Measurements from ENCODE around the gene SPTSSA.

GRCh38 chr14:34507459-34507858, 45.4 kb upstream of the SPTSSA start:
- no peak for TF ChIP-seq EP300 (IDR thresholded peaks at IDR 0.05)
- no peak for TF ChIP-seq CTCF (IDR thresholded peaks at IDR 0.05)
- TF ChIP-seq POLR2A (IDR thresholded peaks at IDR 0.05): no peak
- TF ChIP-seq POLR2AphosphoS5 (IDR thresholded peaks at IDR 0.05): no peak
